Stimulated activated CD4-positive, alpha-beta T cell treated with anti-CD3 and anti-CD28 coated beads, Interleukin-12 subunit alpha, Interleukin-12 subunit beta, amount 100 ng/mL, for 48 hours (primary cell): ENCODE data around the gene LITAFD.
"Not testable (repeated sequence)": the region's sequence is repeated elsewhere in the genome, so short reads cannot be mapped to it uniquely, and the experiment has no call there.

ENCODE experiments used
- DNase-seq, 3 donors: peaks; one replicate each; pipeline ENCODE4 v3.0.0-alpha.2; 2020; ENCODE audit warnings: low read depth in 2 of 3, low spot score in 1 of 3

Gene LITAFD

GRCh38 chr16:8872071-8872470, 10.1 kb upstream of the LITAFD start:
- no peak for DNase-seq

- DNase-seq, result no peak
Measured at GRCh38 chr16:8872967-8873865, 8.9 kb upstream of the LITAFD start.

- not testable (repeated sequence) for DNase-seq
Measured at GRCh38 chr16:8873866-8874195, 8.3 kb upstream of the LITAFD start.

GRCh38 chr16:8874388-8874787, 7.8 kb upstream of the LITAFD start:
- DNase-seq, result no peak

GRCh38 chr16:8875317-8875716, 6.8 kb upstream of the LITAFD start:
- DNase-seq, result not testable (repeated sequence)

- no peak for DNase-seq
Measured at GRCh38 chr16:8877894-8878522, 4.1 kb upstream of the LITAFD start.

GRCh38 chr16:8878523-8878911, 3.6 kb upstream of the LITAFD start:
- DNase-seq, result no peak

- DNase-seq, result no peak
Measured at GRCh38 chr16:8880839-8881510, 1.2 kb upstream of the LITAFD start.

GRCh38 chr16:8882725-8883377, 700 bp downstream of the LITAFD start:
- no peak for DNase-seq

- no peak for DNase-seq
Measured at GRCh38 chr16:8885674-8886592, 3.8 kb downstream of the LITAFD start.

- no peak for DNase-seq
Measured at GRCh38 chr16:8886593-8887430, 4.7 kb downstream of the LITAFD start.

- DNase-seq, result no peak
Measured at GRCh38 chr16:8887431-8887765, 5.2 kb downstream of the LITAFD start.

GRCh38 chr16:8887952-8888560, 5.9 kb downstream of the LITAFD start:
- no peak for DNase-seq

- no peak for DNase-seq
Measured at GRCh38 chr16:8888951-8889892, 7.1 kb downstream of the LITAFD start.

- DNase-seq, result no peak
Measured at GRCh38 chr16:8889893-8890548, 7.9 kb downstream of the LITAFD start.

- DNase-seq, result no peak
Measured at GRCh38 chr16:8890549-8890921, 8.4 kb downstream of the LITAFD start.

- DNase-seq, result no peak
Measured at GRCh38 chr16:8892101-8892575, 10.0 kb downstream of the LITAFD start.

GRCh38 chr16:8893426-8893825, 11.3 kb downstream of the LITAFD start:
- no peak for DNase-seq
